ENCODE data around the gene FGF11.

DNA sequence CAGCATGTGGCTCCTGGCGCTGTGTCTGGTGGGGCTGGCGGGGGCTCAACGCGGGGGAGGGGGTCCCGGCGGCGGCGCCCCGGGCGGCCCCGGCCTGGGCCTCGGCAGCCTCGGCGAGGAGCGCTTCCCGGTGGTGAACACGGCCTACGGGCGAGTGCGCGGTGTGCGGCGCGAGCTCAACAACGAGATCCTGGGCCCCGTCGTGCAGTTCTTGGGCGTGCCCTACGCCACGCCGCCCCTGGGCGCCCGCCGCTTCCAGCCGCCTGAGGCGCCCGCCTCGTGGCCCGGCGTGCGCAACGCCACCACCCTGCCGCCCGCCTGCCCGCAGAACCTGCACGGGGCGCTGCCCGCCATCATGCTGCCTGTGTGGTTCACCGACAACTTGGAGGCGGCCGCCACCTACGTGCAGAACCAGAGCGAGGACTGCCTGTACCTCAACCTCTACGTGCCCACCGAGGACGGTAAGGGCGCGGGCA is 31.0 kb upstream of the FGF11 start:
- TF ChIP-seq EZH2phosphoT487 (IDR thresholded peaks at IDR 0.05; ENCODE audit: insufficient read depth, low read depth), result no peak
- no peak for TF ChIP-seq EZH2 (IDR thresholded peaks at IDR 0.05; ENCODE audit: insufficient read depth, poor library complexity, severe bottlenecking)
